GM04504 (cell line): ENCODE results near the gene GTF2A1.

ENCODE experiments used
- DNase-seq: peaks from one replicate; pipeline ENCODE4 v3.0.0-alpha.2; 2012; ENCODE audit warnings: low read depth

The GTF2A1 gene

DNA sequence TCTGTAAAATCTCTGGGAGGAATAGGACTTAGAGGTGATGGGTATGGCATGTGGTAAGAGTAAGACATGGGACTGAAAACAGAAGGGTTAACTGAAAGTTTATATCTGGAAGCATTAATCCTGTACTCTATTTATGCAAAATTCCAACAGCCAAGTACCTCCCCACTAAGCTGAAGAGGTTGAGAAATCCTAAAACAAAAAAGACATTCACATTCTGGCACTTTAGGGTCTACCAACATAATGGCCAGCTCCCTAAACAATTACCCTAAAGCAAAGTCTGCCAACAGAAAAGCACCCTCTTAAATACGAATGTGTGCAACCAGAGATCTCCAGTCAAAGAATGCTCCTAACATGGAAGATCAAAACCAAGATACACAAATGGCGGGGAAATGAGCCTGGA, 87.4 kb downstream of the GTF2A1 start:
- no peak for DNase-seq

DNA sequence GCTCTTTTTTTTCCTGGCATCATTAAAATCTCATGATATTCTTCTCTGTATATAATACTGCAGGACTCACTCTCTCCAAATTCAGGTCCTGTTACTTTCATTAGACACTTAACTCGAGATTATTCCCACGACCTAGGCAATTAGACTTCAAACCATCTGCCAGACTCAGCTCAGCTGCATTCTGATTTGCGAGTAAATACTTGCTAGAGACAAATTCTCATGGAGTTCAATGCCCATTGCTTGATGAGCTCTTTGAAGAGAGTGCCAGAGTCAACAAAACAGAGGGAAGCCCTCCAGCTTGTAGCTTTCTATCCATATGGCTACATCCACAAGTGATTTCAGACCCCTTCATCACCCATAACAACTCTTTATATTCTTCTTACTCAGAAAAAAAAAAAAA, 88.3 kb downstream of the GTF2A1 start:
- no peak for DNase-seq

DNA sequence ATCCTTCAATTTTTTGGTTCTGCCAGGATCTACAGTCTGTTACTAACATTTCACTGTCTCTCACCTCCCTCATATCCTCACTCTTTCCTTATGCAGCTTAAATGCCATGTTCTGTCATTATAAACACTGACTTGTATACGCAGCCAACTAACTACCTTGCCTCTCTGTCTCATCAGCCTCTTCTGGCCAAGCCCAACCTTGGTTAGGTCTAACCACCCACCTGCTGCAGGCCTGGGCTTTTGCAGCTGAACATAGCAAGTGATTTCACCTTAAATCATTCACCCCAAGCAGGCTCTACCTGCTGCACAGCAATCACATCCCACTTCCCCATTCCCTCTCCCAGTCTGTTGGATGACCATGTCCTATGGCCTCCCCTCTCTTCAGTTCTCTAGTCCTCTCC, 91.5 kb downstream of the GTF2A1 start:
- DNase-seq: no peak

DNA sequence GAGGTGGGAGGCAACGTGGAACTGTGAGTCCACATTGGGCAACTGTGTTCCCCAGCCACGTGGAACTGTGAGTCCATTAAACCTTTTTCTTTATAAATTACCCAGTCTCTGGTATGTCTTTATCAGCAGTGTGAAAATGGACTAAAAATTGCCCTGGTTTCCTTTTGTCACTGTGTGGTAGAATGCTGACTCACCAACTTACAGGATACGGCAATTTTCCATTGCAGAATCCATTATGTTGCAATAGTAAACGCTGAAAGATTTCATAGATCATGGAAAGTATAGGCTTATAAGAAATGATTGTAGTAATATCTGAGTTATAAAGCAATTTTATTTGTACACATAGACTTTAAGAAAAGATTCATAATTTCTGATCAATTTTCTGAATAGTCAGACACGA, 93.0 kb downstream of the GTF2A1 start:
- no peak for DNase-seq

DNA sequence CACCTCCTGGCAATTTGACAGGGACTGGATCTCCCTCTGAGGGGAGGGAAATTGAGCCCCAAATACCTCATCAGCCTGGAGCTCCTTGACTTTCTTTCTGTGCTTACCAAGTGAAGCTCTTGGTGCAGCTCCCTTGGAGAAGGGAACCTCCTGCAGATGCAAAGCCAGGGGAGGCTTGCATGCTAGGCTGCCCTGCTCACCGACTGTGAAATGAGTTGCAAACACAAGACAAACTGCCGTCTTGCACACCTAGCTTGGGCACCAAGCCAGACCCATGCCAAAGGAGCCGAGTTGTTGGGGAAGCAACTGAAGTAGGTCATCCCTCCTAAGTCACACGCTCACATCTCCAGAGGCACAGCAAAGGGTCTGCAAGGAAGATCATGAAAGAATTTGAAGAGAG, 95.2 kb downstream of the GTF2A1 start:
- DNase-seq: no peak
